NOMO-1 treated with dmso at 0.1 percent for 144 hours (cell line): ENCODE results near the gene PKHD1.
A peak's percentile ranks its signal among the peaks of the same experiment; 100 is the strongest.
"Not testable (repeated sequence)": the region's sequence is repeated elsewhere in the genome, so short reads cannot be mapped to it uniquely, and the experiment has no call there.

Experiments used
- DNase-seq: peaks from one replicate; lab custom pipeline; 2025; ENCODE audit not compliant: unreplicated experiment; lab: John Stamatoyannopoulos, UW

Gene PKHD1

DNA sequence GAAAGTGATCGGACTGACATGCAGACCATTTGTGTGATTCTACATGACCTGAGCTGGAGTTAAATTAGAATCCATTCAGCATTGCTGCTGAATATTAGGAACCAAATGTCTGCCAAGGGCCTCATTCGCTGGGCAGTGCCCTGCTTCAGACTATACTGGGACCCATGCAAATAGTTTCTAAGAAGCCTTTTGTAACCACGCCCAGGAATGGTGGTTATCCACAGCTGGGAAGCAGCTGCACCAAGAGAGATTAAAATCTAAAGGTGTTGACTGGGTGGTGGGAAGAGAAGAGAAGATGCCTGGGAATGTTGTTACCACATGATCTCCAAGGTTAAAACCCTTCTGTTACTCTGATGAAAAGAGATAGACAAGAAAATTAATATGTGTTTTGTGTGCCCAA is 156.8 kb downstream of the PKHD1 start:
- no peak for DNase-seq

DNA sequence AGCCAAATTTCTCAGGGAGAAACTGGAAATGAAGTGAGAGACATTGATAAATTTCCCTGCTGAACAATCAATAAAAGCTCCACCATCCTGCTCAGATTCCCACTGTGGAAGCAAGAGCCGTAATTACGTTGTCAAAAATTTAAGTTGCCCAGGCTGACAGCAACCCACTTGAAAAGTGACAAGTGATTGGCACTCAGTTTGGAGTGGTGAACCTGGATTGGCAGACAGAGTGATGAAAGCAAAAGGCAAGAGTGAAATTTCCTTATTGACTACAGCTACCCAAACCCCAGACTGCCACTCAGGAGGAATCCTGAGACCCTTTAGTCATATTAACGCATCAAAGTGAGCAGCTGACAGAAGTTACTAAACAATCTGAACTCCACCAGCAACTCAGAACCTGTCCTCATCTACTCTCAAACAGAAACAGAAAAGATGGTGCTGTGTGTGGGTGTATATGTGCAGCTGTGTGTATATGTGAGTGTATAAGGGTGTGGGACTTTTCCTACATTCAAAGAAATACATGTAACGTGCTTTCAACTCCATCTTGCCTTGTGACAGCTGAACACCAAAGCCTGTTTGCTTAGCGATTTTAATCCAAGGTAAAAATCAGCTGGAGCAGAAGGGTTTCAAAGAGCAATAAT is 157.4 kb downstream of the PKHD1 start:
- DNase-seq, result no peak

DNA sequence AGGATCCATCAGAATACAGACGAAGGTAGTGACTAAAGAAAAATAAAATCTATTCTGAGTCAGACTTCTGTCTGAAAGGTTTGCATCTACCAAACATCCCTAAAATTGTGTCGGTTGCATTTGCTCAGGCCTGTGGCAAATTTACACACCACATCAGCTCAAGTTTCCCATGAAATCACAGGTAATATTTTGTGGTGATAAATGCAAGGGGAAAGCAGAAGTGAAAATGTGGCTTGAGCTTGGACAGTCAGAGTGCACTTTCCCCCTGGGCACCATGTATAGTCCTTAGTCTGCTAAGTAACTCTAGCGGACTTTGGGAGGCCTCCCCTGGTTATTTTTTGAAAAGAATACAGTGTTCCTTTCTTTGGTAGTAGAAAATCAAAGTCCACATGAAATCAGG is 159.1 kb downstream of the PKHD1 start:
- peak; percentile 46 for DNase-seq

DNA sequence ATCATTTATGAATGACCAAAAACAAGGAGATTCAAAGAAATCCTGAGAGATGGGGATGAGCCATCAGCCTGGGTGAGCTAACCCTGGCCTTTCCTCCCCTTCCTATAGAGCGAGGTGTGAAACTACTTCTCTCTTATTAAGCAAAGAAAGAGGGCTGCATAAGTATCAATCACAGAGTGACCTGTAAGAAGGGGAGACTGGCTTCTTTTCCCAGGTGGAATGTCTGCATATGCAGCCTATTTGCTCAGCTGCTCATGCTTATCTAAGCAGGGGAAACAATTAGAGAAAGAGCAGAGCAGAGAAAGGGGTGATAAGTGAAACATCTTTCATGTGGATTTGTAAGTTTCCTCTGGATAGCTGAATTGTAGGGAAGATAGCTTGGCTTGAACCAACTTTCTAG is 160.0 kb downstream of the PKHD1 start:
- DNase-seq, result no peak

DNA sequence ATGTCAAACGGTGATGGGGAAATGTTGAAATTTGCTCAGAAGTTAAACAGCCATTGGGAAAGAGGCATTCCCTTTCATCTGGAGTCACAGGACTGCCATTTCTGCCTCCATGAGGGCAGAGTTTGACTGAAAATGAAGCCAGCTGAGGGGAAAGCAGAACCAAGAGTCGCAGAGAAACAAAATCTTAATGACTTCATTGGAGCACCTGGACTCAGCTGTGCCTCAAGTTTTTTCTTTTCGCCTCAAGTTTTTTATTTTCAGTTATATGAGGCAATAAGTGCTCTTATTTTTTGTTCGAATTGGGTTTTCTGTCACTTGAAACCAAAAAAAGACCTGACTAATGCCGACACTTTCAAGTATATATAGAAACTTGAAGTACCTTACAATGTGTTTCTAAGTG is 161.3 kb downstream of the PKHD1 start:
- no peak for DNase-seq

DNA sequence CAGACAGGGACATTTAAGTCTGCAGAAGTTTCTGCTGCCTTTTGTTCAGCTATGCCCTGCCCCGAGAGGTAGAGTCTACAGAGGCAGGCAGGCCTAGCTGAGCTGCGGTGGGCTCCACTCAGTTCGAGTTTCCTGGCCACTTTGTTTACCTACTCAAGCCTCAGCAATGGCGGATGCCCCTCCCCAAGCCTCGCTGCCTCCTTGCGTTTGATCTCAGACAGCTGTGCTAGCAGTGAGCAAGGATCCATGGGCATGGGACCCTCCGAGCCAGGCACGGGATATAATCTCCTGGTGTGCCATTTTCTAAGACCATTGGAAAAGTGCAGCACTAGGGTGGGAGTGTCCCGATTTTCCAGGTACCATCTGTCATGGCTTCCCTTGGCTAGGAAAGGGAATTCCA is 164.9 kb downstream of the PKHD1 start:
- not testable (repeated sequence) for DNase-seq

DNA sequence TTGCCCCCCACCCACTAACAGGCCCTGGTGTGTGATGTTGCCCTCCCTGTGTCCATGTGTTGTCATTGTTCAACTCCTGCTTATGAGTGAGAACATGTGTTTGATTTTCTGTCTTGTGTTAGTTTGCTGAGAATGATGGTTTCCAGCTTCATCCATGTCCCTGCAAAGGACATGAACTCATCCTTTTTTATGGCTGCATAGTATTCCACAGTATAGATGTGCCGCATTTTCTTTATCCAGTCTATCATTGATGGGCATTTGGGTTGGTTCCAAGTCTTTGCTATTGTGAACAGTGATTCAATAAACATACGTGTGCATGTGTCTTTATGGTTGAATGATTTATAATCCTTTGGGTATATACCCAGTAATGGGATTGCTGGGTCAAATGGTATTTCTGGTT is 169.1 kb downstream of the PKHD1 start:
- DNase-seq, result not testable (repeated sequence)

DNA sequence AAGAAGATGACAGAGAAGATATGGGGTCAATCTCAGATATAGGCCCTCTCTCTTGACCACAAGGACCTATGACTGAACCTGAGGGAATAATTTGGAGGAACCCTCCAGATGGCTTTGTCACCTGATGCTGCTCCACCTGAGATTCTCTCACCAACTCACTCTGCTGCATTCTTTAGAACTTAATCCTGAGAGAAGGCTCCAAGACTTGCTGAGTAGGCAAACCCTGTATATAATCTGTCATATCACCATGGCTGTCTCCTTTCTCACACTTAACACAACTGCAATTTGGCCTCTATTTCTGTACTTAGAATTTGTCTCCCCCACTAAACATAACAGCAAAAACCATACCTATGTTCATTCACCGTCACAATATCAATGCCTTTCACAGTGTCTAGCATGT is 172.3 kb downstream of the PKHD1 start:
- no peak for DNase-seq

DNA sequence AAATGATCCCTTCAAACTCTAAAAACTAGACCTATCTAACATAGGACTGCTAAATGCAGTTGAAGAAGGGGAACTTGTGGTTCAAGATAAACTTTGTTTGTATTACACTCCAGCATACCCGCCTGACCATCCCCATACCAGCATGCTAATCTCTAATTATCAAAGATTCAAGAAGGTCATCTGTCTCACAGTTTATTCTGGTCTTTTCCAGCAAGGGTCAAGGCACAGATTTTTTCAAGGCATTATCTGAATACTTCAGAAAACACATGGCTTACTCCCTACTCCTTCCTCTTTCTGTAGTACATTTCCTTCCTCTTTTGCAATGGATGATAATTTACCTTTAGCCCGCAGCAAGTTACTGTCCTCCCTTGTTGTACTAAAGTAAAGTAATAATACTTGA is 174.1 kb downstream of the PKHD1 start:
- peak; percentile 74 for DNase-seq

DNA sequence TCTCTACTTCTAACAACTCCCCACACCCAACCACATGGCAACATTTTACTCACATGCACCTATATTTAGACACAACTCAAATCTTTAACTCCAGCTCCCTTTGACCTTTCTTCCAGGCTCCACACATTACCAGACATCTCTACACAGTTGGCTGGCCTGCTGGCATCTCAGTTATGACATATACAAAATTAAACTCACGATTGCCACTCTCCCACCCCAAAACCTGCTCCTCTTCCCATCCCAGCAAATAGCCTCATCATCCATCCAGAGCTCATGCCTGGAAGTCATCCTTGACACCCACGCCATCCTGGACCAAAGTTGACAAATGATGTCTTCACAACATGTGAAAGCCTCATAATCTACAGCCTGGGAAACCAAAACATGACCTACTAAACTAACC is 176.6 kb downstream of the PKHD1 start:
- DNase-seq, result no peak

DNA sequence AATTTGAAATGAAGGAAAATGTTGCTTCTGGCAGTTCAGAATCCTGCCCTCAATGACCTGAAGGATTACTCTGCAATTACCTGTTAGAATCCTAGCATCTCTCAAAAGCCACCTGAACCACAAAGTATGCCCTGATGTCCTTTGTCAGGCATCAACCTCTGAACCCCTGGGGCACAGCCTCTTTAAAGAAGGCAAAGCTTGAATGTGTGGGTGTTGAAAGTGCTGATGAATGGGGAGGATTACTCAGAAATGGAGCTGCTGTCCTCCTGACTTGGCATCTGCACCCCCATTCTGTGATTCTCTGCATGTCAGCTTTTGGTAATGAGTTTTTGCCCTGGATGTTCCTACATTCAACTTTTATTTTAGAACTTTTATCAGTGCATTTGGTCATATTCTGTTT is 179.2 kb downstream of the PKHD1 start:
- no peak for DNase-seq

DNA sequence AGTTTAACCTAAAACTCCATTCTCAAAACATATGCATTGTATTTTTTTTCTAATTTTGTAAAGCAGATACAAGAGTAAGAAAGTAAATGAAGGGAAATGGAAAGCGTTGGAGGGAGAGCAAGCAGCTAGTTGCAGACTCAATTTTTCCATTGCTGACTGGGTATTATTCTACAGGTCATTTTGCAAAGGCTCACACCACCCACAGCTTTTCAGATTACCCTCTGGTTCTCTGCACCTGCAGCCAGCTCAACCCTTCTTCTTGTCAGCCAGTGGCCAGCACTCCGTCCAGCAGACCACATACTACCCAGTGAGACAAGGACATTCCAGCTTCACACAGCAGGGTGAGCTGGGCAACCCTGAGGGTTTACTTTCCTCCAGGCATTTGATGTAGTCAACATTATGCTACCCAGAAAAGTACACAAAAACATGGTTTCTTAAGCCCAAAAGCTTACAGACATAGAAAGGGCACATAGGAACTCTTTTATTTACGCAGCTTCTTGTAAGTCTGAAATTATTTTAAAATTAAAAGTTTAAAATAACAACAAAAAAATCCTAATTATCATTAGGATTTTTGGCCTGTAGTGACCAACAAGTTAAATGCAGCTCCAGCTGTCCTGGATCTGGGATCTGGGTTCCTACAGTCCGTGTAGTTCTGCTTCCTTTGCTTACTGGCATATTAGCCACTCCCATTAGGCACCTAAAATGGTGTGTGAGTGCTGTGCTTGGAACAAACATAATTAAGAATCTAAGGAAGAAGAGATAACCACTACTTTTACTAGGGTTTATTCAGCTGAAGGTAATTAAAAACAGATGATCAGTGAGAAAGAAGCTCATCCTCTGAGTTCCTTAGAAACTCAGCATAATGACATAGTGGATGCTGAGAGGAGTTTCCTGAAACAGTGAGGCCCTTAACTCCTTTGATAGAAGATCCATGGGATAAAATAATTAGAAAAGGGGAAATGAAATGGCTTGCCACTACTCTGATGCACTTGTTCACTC is 185.3 kb downstream of the PKHD1 start:
- no peak for DNase-seq

DNA sequence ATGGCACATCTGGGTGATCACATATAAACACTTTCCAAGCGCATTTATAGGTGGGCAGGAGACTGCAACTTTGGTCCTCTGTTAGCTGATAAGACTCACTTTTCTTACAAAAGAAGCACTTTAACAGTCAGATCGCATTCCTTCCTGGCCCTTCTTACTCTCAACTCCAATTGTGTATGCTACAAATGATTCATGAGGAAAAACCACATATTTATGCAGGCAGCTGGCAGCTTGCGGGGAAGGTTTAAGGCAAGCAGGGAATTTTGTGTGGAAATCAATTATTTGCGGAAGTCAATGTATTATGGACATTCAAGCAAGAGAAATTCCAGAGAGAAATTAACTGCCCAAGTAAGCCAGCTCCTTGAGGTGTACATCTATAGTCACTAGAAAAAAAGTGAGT is 194.0 kb downstream of the PKHD1 start:
- no peak for DNase-seq

DNA sequence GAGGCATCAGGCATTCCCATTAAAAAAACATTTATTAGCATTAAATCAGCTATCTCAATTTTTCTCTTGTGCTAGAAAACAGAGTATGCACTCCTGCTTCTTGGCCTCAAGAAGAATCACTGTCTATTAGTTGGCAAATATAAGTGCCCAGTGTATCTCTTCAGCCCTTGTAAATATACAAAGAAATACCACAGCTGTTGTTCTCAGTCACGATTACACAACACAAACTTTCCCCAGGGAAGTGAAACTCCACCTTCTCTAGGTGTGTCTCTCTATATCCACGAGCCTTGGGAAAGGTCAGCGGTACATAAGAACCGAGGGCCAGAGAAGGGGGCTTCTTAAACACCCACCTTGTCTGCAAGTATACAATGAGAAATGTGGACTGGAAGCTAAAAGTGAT is 194.7 kb downstream of the PKHD1 start:
- no peak for DNase-seq

DNA sequence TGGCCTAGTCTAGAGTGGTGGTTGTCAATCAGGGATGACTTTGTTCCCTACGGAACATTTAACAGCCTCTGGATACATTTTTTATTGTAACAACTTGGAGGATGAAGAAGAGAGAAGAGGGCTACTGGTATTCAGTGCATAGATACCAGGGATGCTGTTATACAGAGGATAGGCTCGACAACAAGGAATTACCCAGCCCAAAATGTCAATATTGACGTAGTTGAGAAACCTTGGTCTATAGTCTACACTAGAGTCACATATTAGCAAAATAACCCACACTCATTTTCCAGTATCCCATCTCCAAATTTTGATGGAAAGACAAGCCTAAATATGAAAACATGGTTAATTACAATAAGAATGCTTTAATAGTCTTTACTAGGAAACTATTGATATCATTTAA is 195.1 kb downstream of the PKHD1 start:
- DNase-seq, result no peak

DNA sequence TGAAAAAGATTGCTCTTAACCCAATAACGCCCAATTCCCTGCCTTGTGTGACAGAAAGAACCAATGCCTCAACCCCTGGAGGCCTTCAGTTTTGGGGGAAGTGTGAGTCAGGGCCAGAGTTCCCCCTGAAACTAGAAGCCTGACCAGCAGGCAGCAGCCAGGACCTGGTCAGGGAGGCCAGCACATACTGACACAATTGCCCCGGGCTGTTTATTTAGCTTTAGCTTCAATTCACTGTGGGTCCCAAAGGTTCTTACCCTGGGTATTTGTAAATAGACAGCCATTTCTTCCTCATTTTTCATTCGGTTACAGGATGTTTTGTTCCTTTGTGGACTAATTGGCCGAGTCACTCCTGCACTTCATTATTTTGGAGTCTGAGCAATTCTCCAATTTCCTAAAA is 195.6 kb downstream of the PKHD1 start:
- DNase-seq, result no peak

DNA sequence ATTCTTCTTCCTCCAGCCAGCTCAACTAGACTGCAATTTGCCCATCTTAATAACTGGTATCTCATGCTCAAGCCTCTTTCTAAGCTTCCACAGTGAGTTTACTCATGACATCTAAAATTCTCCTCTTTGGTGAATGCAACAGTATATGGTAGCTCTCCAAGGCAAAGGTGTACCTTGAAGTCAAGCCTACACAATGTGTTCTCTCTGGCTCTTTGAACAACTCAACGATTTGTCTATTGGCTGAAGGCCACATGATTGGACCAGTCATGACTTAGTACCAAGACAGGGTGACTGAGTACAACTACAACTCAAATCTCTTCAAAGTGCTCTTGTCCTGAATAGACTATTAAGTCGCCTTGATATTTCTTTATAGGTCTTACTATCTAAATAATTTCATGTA is 199.6 kb downstream of the PKHD1 start:
- no peak for DNase-seq

DNA sequence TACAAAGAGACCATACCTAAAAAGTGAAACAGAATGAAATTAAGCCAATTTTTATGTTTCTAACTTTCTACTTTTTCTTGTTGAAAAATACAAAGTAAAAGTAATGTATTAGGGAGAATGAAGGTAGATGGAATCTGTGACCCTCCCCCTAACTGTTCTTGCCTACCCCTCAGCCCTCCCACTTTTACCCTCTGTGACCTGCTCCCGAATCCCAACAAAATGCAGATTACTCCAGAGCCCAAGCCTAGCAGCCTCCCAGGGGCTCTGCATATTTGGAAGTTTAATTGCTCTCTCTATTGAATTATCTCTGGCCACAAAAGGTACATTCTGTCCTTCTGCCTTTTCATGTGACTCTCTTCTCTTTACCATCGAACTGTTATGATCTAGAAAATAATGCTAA is 201.5 kb downstream of the PKHD1 start:
- no peak for DNase-seq

DNA sequence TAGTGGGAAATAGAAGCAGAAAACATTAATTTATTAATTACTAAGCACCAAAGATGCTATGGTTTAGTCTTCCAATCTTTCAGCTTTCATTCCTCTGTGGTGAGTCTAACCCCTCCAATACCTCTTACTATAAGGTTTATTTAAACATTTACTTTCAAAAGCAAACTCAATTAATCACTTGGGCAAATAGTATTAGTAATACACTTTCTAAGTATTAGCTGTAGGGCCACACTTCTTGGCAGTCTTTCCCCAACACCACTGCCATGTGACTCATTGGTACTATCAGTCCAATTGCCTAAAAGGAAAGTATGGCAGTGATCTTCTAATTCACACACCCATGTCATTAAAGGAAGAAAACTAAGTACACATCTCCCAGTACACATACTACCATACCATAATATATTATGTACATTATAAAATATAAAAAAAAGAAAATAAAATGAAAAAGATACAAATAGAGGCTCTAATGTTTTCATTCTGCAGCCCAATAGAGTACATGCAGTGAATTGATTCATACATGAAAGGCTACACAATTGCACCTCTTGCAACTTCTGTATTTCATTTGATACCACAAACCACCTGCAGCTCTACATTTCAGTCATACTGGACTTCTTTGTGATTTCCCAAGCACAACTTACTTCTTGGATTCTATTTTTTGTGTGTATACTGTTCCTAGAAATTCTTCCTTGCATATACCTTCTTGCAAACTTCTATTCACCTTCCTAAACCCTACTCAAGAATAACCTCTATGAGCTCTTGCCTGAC is 218.6 kb downstream of the PKHD1 start:
- DNase-seq, result no peak

DNA sequence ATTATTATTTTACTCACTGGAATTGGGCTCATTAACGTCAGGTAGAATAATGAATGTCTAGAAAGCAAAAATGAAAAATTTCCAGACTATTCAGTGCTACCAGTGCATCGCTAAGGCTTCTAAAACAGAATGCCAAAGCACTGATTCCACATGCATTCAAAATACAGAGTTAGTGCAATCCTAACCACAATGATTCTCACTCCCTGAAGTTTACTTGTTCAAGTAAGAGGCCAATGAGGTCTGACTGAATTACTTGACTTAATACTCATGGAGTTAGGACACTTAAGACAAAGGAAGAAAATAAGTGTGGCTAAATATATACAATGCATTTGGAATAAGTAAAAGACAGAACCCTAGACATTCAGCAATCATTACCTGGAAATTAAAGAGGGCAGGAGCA is 220.5 kb downstream of the PKHD1 start:
- DNase-seq, result no peak

DNA sequence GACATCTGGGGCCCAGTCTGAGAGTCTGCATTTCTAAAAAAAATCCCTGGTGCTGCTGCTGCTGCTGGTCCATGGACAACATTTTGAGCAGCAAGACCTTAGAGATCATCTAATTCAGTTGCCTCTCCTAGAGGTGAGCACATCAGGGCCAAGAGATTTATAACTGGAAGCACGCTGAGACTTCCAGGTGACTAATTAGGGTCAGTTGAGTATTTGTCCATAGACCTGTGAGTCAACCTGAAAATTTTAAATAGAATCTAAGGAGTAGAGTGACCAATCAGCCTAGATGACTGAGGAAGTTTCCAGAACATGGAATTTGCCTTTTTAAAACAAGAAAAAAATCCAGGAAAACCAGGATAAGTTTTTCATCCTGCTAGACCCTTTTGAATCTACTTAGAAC is 221.4 kb downstream of the PKHD1 start:
- DNase-seq, result no peak

DNA sequence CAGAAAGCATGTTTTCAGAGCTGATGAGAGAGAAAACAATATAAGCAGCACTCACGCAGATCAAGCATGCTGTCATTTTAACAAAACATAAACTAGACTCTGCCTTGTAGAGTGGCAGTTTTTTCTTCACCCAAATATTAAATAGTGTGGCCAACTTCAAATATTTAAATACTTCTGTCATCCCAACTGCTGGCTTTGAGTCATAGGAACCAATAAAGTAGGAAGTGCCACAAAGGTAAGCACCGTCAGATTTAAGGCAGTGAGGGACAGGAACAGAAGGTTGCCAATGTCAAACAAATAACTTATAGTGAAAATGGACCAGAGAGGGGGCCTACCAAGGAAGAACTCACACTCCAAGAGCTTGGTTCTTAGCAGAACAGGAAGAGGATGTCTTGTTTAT is 222.2 kb downstream of the PKHD1 start:
- no peak for DNase-seq
